GM12878 (cell line): ENCODE measurements around the gene CHMP1B.

Source experiments
- CHD2 ChIP-seq: IDR thresholded peaks from 2 replicates; pipeline ENCODE4 v1.6.1; 2011; ENCODE audit warnings: low read depth, low read length, improper control_type of control experiment, borderline replicate concordance
- CTCF ChIP-seq, 3 experiments: IDR thresholded peaks in 2 of 3; conservative IDR thresholded peaks in 1 of 3; 2 replicates each; pipeline ENCODE4 v1.5.1; 2011; ENCODE audit warnings: low read depth in 3 of 3, low read length in 3 of 3, mild to moderate bottlenecking in 3 of 3, control low read depth in 2 of 3, moderate library complexity in 2 of 3, inconsistent platforms in 1 of 3, mixed read lengths in 1 of 3; ENCODE audit not compliant: control insufficient read depth in 2 of 3, insufficient read depth in 1 of 3; ENCODE audit errors: extremely low read depth in 1 of 3
- EP300 ChIP-seq, 2 experiments: fragments of 150-350 bp in 1 of 2; IDR thresholded peaks; 2 replicates each; pipeline ENCODE4 v1.6.1; 2011 to 2012; ENCODE audit warnings: low read depth in 2 of 2, low read length in 2 of 2, borderline replicate concordance in 1 of 2, improper control_type of control experiment in 1 of 2, inconsistent platforms in 1 of 2; ENCODE audit not compliant: control insufficient read depth in 1 of 2
- EZH2 ChIP-seq: IDR thresholded peaks from 2 replicates; pipeline ENCODE4 v1.6.1; 2012; ENCODE audit warnings: low read depth, mild to moderate bottlenecking, control low read depth, inconsistent platforms, low read length, borderline replicate concordance; ENCODE audit not compliant: control insufficient read depth
- MXI1 ChIP-seq: fragments of 150-350 bp; IDR thresholded peaks from 2 replicates; pipeline ENCODE4 v1.6.1; 2011; ENCODE audit warnings: low read depth, mild to moderate bottlenecking, inconsistent platforms, low read length, improper control_type of control experiment
- POLR2AphosphoS5 ChIP-seq: IDR thresholded peaks from 2 replicates; pipeline ENCODE4 v1.6.1; 2011; ENCODE audit warnings: mild to moderate bottlenecking, low read length, inconsistent platforms
- REST ChIP-seq: IDR thresholded peaks from 2 replicates; pipeline ENCODE4 v1.6.1; 2012; ENCODE audit warnings: mild to moderate bottlenecking, low read depth, low read length
- RFX5 ChIP-seq: IDR thresholded peaks from 2 replicates; pipeline ENCODE4 v1.6.1; 2011; ENCODE audit warnings: low read depth, low read length, improper control_type of control experiment
- SPI1 ChIP-seq: IDR thresholded peaks from 2 replicates; pipeline ENCODE4 v1.6.1; 2011; ENCODE audit warnings: low read depth, mild to moderate bottlenecking, low read length, moderate library complexity, borderline replicate concordance; ENCODE audit not compliant: insufficient read depth
- USF2 ChIP-seq: IDR thresholded peaks from 2 replicates; pipeline ENCODE4 v1.6.1; 2011; ENCODE audit warnings: low read depth, low read length, improper control_type of control experiment, borderline replicate concordance
- ZNF24 ChIP-seq: fragments of 450-650 bp; IDR thresholded peaks from 2 replicates; pipeline ENCODE4 v1.6.1; 2017; ENCODE audit warnings: antibody characterized with exemption, mild to moderate bottlenecking

GRCh38 chr18:11834772-11835171 lies 16.4 kb upstream of the CHMP1B start:
- TF ChIP-seq ZNF24 (no peak), CTCF (IDR thresholded peaks at IDR 0.05 in 2 of 3, conservative IDR thresholded peaks at IDR 0.05 in 1 of 3; ENCODE audit: control insufficient read depth in 2 of 3, extremely low read depth in 1 of 3, insufficient read depth in 1 of 3, low read depth in 3 of 3, low read length in 3 of 3) (no peak), EZH2 (no peak), POLR2AphosphoS5 (no peak), SPI1 (no peak), USF2 (no peak), REST (no peak), RFX5 (no peak), EP300 (IDR thresholded peaks at IDR 0.05; ENCODE audit: borderline replicate concordance in 1 of 2, control insufficient read depth in 1 of 2, low read depth in 2 of 2, low read length in 2 of 2) (no peak), CHD2 (no peak), MXI1 (no peak)
